Measurements from ENCODE around the gene PACRG.

PACRG gene

GRCh38 chr6:163288915-163289314 lies 561.1 kb downstream of the PACRG start:
- no peak for DNase-seq (ENCODE audit: low spot score)

- DNase-seq (ENCODE audit: low spot score), result no peak
Observed at GRCh38 chr6:163289447-163289846, 561.7 kb downstream of the PACRG start.

DNA sequence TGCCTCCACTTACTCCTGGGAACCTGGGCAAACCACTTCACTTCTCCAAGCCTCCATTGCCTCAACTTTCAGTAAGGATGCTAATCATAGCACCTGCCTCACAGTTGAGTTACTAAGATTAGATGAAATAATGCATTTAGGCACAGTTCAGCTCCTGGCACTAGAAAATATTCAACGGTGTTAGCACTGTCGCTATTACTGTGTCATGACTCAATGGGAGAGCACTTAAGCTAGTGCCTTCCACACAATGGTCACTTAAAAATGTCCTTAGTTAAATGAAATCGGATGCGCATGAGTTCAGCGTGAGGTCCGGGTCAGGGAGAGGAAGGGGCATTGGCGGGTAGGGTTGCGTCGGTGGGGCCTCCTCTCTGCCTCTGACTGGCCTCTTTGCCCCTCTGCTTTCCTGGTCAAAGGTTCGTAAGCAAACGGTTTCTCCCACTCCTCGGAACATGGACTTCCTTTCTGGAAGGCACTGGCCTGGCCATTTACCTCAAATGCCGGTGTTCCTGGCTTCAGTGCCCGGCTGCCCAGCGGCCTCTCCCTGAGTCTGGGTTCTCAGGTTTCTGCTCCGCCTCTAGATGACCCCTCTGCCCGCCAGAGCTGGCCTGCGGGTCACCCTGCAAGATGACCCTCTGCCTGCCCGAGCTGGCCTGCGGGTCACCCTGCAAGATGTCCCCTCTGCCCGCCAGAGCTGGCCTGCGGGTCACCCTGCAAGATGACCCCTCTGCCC lies 562.9 kb downstream of the PACRG start:
- no peak for DNase-seq (ENCODE audit: low spot score)

- DNase-seq (ENCODE audit: low spot score), result no peak
Observed at GRCh38 chr6:163291622-163292021, 563.8 kb downstream of the PACRG start.

DNA sequence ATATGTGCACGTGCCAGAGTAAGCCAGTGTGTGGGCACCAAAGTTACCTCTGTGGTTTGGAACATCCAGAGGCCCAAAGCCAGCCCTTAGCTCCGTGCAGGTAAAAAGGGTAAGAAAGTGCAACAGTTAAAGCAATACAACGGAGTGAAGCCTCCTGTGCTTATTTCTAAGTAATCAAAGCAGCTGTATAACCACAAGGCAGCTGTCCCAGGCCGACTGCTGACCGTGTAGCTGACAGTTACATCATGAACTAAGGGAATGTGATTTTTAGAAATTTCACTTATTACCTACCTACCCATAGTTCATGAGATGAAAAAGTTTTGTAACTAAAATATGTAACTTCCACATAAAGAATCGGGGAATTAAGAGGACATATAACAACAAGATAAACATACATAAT lies 565.5 kb downstream of the PACRG start:
- no peak for DNase-seq (ENCODE audit: low spot score)

DNA sequence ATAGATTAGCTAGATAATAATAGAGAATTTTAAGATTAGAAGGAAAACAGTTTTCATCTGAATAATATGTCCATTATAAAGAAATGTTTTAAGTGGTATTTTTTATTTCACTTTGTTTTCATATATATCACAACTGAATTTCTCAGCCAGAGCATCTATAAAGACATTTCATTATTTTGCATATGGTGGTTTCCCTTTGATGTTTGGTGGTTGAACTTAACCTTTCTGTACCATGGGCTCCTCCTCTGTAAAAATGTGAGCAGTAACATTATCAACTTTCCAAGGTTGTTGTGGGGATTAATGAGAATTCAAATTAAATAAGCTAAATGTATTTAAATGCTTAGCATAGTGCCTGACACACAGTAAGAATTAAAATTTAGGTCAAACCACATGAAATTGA lies 567.0 kb downstream of the PACRG start:
- no peak for DNase-seq (ENCODE audit: low spot score)

GRCh38 chr6:163296835-163297519 lies 569.2 kb downstream of the PACRG start:
- DNase-seq (ENCODE audit: low spot score), result no peak

GRCh38 chr6:163298079-163298830 lies 570.5 kb downstream of the PACRG start:
- no peak for DNase-seq (ENCODE audit: low spot score)

DNA sequence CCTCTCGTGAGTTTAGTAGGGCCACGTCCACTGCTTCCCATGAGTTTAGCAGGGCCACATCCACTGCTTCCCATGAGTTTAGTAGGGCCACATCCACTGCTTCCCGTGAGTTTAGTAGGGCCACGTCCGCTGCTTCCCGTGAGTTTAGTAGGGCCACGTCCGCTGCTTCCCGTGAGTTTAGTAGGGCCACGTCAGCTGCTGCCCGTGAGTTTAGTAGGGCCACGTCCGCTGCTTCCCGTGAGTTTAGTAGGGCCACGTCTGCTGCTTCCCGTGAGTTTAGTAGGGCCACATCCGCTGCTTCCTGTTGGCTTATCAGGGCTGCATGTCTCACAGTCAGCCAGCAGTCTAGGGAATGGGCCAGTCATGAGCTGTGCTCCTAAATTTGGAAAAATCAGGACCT lies 573.1 kb downstream of the PACRG start:
- no peak for DNase-seq (ENCODE audit: low spot score)

- DNase-seq (ENCODE audit: low spot score), result no peak
Observed at GRCh38 chr6:163301726-163302635, 574.2 kb downstream of the PACRG start.

GRCh38 chr6:163302747-163303146 lies 575.0 kb downstream of the PACRG start:
- no peak for DNase-seq (ENCODE audit: low spot score)

GRCh38 chr6:163306000-163306399 lies 578.2 kb downstream of the PACRG start:
- DNase-seq (ENCODE audit: low spot score), result no peak

- DNase-seq (ENCODE audit: low spot score), result no peak
Observed at GRCh38 chr6:163308629-163309440, 581.1 kb downstream of the PACRG start.

GRCh38 chr6:163309491-163310026 lies 581.8 kb downstream of the PACRG start:
- DNase-seq (ENCODE audit: low spot score), result no peak

GRCh38 chr6:163310096-163310972 lies 582.6 kb downstream of the PACRG start:
- no peak for DNase-seq (ENCODE audit: low spot score)

DNA sequence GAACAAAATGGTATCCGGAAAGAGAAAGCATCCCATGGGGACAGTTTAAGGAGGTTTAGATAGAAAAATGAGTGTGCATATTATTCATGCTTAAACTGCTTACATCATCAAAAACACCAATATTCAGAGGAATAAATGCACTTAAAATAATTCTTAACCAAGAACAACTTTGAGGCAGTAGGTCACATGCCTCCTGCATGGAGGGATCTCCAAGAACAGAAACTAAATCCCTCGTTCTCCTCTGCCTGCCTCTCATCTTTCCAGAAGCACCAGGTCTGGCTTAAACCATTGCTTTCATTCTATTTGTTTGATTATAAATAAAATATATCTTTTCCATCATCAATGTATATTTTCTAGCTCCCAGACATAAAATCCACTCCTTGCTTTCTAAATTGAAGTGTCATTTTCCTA lies 583.2 kb downstream of the PACRG start:
- no peak for DNase-seq (ENCODE audit: low spot score)

DNA sequence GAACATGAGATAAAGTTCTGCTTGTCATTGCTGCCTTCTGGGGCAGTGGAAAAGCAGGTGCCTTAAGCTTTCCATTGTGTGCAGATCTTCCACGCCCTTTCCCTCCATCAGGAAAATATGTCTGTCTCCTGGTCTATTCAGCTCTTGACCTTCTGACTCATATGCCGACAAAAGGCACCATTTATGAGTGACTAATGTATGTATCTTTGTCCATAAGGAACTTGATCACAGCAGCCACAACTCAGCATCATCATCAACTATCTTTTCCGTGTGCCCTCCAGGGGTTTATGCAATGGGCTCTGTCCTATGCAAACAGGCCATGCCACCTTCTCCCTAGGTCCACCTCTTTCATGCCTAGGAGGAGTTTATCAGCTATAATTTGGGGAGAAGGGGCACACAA lies 584.1 kb downstream of the PACRG start:
- DNase-seq (ENCODE audit: low spot score), result no peak

- no peak for DNase-seq (ENCODE audit: low spot score)
Observed at GRCh38 chr6:163313566-163313965, 585.8 kb downstream of the PACRG start.

DNA sequence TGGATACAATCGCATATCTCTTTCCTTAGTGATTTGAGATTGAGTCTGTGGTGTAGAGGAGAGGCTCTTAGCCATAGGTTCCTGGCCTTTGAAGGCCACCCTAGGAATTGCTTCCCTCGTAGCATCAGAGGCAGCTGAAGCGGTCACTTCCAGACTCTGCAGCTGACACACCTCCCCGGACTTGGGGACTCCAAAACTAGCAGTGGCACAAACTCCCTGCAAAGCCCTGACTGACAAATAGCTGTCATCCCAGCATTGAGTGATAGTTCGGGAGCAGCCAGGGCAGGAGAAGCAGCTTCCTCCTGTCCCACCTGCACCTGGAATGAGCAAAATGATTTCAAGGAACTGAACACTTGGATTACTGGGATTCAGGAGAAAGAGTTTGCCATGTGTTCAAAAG lies 586.2 kb downstream of the PACRG start:
- DNase-seq (ENCODE audit: low spot score), result no peak

Measured in ecto neural progenitor cell (in vitro differentiated cells).